Stimulated activated CD4-positive, alpha-beta T cell treated with anti-CD3 and anti-CD28 coated beads, Interleukin-1b, Interleukin-23, amount 100 ng/mL, for 4 hours (primary cell): Measurements from ENCODE around the gene TNFAIP6.
"Not testable (repeated sequence)": the region's sequence is repeated elsewhere in the genome, so short reads cannot be mapped to it uniquely, and the experiment has no call there.

Source experiments
- DNase-seq, 2 donors: peaks; one replicate each; pipeline ENCODE4 v3.0.0-alpha.2; 2020; ENCODE audit warnings: low read depth in 2 of 2

The TNFAIP6 gene

DNA sequence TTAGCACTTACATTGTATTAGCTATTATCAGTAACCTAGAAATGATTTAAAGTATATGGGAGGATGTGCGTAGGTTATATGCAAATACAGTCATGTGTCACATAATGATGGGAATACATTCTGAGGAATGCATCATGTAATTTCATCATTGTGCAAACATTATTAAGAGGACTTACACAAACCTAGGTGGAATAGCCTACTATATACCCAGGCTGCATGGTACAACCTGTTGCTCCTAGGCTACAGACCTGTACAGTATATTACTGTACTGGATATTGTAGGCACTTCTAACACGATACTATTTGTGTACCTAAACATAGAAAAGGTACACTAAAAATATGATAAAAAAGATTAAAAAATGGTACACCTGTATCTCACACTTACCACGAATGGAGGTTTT is 60.3 kb downstream of the TNFAIP6 start:
- DNase-seq = no peak

GRCh38 chr2:151421681-151422080 is 64.3 kb downstream of the TNFAIP6 start:
- DNase-seq = not testable (repeated sequence)

DNA sequence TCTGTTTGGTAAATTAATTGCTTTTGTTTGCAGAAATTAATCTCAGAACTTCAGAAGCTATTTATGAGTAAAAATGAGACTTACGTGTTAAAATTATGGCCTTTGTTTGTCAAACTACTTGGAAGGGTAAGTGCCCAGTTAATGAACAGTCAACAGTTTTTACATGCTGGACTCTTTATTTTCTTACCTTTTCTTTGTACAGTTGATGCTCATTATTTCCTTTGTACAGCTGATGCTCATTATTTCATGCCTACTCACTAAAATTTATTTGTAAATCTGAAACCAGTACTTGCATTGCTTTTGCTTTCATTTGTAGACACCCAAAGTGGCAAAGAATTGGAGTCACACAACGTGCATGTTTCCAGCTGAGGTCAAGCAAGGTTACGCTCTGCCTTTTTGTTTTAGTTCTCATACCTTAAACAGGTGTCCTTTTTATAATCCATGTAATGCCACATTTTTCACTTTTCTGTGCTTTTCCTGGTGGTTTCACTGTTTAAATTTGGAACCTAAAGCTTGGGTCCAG is 65.6 kb downstream of the TNFAIP6 start:
- DNase-seq = no peak

DNA sequence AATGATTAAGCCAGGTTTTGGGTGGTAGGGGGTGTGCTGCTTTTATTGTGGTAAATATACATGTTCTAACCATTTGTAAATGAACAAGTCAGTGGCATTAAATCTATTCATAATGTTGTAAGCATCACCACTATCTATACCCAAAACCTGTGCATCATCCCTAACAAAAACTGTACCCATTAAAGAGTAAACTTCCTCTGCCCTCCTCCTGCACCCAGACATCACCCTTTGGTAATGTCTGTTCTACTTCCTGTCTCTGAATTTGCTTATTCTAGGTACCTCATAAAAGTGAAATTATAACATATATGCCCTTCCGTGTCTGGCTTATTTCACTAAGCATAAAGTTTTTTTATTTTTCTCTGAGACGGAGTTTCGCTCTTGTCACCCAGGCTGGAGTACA is 66.4 kb downstream of the TNFAIP6 start:
- DNase-seq = no peak
